ENCODE results near the gene NLRC4. TPM values are rescaled to one million over a fixed set of nuclear protein-coding genes. Genes with fewer than 3 reads are reported as not detected.

NLRC4 gene
- polyA plus RNA-seq, 2 of the 4 experiments (the other 2 are of a cell fraction) = 0.01 TPM; not detected in 1

DNA sequence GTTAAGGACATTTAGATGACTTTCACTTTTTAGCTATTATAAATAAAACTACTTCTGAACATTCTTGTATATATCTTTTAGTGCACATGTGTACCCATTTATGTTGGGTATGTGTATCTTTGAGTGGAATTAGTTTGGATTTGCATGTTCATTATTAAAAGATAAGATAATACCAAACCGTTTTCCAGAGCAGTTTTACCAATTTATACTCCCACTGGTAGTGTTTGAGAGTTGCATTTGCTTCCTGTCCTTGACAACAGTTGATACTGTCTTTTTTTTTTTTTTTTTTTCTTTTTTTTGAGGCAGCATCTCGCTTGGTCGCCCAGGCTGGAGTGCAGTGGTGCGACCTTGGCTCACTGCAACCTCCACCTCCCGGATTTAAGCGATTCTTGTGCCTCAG is 75.7 kb downstream of the NLRC4 start (continued):
- TF ChIP-seq, protein P1, sequence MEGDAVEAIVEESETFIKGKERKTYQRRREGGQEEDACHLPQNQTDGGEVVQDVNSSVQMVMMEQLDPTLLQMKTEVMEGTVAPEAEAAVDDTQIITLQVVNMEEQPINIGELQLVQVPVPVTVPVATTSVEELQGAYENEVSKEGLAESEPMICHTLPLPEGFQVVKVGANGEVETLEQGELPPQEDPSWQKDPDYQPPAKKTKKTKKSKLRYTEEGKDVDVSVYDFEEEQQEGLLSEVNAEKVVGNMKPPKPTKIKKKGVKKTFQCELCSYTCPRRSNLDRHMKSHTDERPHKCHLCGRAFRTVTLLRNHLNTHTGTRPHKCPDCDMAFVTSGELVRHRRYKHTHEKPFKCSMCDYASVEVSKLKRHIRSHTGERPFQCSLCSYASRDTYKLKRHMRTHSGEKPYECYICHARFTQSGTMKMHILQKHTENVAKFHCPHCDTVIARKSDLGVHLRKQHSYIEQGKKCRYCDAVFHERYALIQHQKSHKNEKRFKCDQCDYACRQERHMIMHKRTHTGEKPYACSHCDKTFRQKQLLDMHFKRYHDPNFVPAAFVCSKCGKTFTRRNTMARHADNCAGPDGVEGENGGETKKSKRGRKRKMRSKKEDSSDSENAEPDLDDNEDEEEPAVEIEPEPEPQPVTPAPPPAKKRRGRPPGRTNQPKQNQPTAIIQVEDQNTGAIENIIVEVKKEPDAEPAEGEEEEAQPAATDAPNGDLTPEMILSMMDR (IDR thresholded peaks at IDR 0.05) = no peak
- no peak for TF ChIP-seq REST (IDR thresholded peaks at IDR 0.05)

DNA sequence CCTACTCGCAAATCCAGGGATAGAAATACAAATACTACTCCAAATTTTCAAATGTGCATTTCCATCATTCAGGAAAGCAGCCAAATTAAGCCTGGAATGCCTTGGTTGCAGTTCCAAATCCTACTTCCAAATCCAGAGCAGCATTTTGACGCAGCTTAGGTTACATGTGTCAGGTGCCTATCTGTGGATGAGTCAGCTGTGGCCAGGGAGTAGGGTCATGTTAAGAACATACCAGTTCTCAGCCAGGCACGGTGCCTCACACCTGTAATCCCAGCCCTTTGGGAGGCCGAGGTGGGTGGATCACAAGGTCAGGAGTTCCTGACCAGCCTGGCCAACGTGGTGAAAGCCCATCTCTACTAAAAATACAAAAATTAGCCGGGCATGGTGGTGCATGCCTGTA is 82.0 kb downstream of the NLRC4 start:
- Histone ChIP-seq H3K9me3 (no peaks in the 10 kb centered on the region), H3K4me2 (no peak overlapping the region), H3K4me1 (no peaks in the 10 kb centered on the region), H3K4me3 (no peak overlapping the region), H3K27ac (no peak overlapping the region)
- no peak for FAIRE-seq
- no peak for DNase-seq (ENCODE audit: low read depth in 1 of 2, low spot score in 1 of 2)
- no peak for TF ChIP-seq ELK1 (IDR thresholded peaks at IDR 0.05; ENCODE audit: low read depth, low read length)
- no peak for TF ChIP-seq ZNF302 (CRISPR knock-in tag; IDR thresholded peaks at IDR 0.05)
- TF ChIP-seq KDM1A (IDR thresholded peaks at IDR 0.05; ENCODE audit: low read depth) = no peak
- TF ChIP-seq, protein P1 (IDR thresholded peaks at IDR 0.05) = no peak
- no peak for TF ChIP-seq ZFP36 (IDR thresholded peaks at IDR 0.05; ENCODE audit: borderline replicate concordance, partially characterized antibody)
- no peak for TF ChIP-seq CBX8 (IDR thresholded peaks at IDR 0.05)
- TF ChIP-seq RAD21 (conservative IDR thresholded peaks at IDR 0.05 in 1 of 2, IDR thresholded peaks at IDR 0.05 in 1 of 2) = no peak
- no peak for TF ChIP-seq ZC3H11A (IDR thresholded peaks at IDR 0.05)
- TF ChIP-seq, protein P2, sequence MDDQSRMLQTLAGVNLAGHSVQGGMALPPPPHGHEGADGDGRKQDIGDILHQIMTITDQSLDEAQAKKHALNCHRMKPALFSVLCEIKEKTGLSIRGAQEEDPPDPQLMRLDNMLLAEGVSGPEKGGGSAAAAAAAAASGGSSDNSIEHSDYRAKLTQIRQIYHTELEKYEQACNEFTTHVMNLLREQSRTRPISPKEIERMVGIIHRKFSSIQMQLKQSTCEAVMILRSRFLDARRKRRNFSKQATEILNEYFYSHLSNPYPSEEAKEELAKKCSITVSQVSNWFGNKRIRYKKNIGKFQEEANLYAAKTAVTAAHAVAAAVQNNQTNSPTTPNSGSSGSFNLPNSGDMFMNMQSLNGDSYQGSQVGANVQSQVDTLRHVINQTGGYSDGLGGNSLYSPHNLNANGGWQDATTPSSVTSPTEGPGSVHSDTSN (IDR thresholded peaks at IDR 0.05) = no peak
- no peak for TF ChIP-seq EP300 (IDR thresholded peaks at IDR 0.05)
- TF ChIP-seq, protein P3, sequence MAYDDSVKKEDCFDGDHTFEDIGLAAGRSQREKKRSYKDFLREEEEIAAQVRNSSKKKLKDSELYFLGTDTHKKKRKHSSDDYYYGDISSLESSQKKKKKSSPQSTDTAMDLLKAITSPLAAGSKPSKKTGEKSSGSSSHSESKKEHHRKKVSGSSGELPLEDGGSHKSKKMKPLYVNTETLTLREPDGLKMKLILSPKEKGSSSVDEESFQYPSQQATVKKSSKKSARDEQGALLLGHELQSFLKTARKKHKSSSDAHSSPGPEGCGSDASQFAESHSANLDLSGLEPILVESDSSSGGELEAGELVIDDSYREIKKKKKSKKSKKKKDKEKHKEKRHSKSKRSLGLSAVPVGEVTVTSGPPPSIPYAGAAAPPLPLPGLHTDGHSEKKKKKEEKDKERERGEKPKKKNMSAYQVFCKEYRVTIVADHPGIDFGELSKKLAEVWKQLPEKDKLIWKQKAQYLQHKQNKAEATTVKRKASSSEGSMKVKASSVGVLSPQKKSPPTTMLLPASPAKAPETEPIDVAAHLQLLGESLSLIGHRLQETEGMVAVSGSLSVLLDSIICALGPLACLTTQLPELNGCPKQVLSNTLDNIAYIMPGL (CRISPR knock-in tag; IDR thresholded peaks at IDR 0.05; ENCODE audit: borderline replicate concordance) = no peak
- TF ChIP-seq BCL3 (IDR thresholded peaks at IDR 0.05) = no peak
- TF ChIP-seq JUNB (IDR thresholded peaks at IDR 0.05) = no peak
- TF ChIP-seq, protein P4, sequence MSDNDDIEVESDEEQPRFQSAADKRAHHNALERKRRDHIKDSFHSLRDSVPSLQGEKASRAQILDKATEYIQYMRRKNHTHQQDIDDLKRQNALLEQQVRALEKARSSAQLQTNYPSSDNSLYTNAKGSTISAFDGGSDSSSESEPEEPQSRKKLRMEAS (IDR thresholded peaks at IDR 0.05) = no peak
- TF ChIP-seq HES2 (IDR thresholded peaks at IDR 0.05) = no peak
- no peak for TF ChIP-seq NR3C1 (IDR thresholded peaks at IDR 0.05)
- TF ChIP-seq CHD4 (IDR thresholded peaks at IDR 0.05; ENCODE audit: borderline replicate concordance) = no peak
- no peak for TF ChIP-seq FOSL2 (IDR thresholded peaks at IDR 0.05)
- TF ChIP-seq FOSL2 (CRISPR knock-in tag; IDR thresholded peaks at IDR 0.05) = no peak
- TF ChIP-seq RFX5 (IDR thresholded peaks at IDR 0.05) = no peak
- no peak for TF ChIP-seq RNF2 (IDR thresholded peaks at IDR 0.05; ENCODE audit: borderline replicate concordance, low read depth)
- 91% methylated on average over 6 of the region's 6 CpGs for WGBS (ENCODE audit: missing lambda C conversion rate)
- no peak for ATAC-seq
- ChIA-PET CTCF (no interaction called here), POLR2A (interaction anchor here (1.9 kb wide), 1 partner anchor 17 kb away, joined by 6 read pairs; the partner anchor contains the start of gene SLC30A6)
